Activated CD4-positive, alpha-beta T cell treated with anti-CD3 and anti-CD28 coated beads, Interleukin-2, amount 10 ng/mL, durations not matched to agents 7 days and 5 days (primary cell): Measurements from ENCODE around the gene SH2D4B. TPM values are rescaled to one million over a fixed set of nuclear protein-coding genes. Genes with fewer than 3 reads are reported as not detected.

Experiments
- CTCF ChIA-PET: fragments of 350-600 bp; sonication (Branson Sonifier 250); formaldehyde crosslinking; loops from one replicate; lab custom pipeline; 2021; ENCODE audit warnings: antibody characterized with exemption; lab: Charles Lee
- POLR2A ChIA-PET: fragments of 350-600 bp; sonication (Branson Sonifier 250); formaldehyde crosslinking; loops from one replicate; lab custom pipeline; 2021; ENCODE audit warnings: antibody characterized with exemption; lab: Charles Lee
- DNase-seq: peaks from one replicate; pipeline ENCODE4 v3.0.0-alpha.2; 2020
- H3K27ac Mint-ChIP-seq: one replicate; pipeline ENCODE4 v1.8.0; 2021; ENCODE audit warnings: mild to moderate bottlenecking, moderate library complexity, mixed read lengths
- H3K27me3 Mint-ChIP-seq: one replicate; pipeline ENCODE4 v1.8.0; 2021; ENCODE audit warnings: mixed read lengths
- H3K36me3 Mint-ChIP-seq: one replicate; pipeline ENCODE4 v1.8.0; 2021; ENCODE audit warnings: low read depth, mixed read lengths
- H3K4me1 Mint-ChIP-seq: one replicate; pipeline ENCODE4 v1.8.0; 2021; ENCODE audit warnings: mixed read lengths
- H3K4me3 Mint-ChIP-seq: one replicate; pipeline ENCODE4 v1.8.0; 2021; ENCODE audit warnings: mild to moderate bottlenecking, moderate library complexity, mixed read lengths
- H3K9me3 Mint-ChIP-seq: one replicate; pipeline ENCODE4 v1.8.0; 2021; ENCODE audit warnings: mixed read lengths
- total RNA-seq, 2 experiments: library from RNA; stranded (reverse); gene quantifications; one replicate each; pipeline ENCODE4 v1.2.3, GENCODE V29; 2021

Gene SH2D4B
- total RNA-seq, 2 experiments from 2014 or later: 0.07 to 0.10 TPM

DNA sequence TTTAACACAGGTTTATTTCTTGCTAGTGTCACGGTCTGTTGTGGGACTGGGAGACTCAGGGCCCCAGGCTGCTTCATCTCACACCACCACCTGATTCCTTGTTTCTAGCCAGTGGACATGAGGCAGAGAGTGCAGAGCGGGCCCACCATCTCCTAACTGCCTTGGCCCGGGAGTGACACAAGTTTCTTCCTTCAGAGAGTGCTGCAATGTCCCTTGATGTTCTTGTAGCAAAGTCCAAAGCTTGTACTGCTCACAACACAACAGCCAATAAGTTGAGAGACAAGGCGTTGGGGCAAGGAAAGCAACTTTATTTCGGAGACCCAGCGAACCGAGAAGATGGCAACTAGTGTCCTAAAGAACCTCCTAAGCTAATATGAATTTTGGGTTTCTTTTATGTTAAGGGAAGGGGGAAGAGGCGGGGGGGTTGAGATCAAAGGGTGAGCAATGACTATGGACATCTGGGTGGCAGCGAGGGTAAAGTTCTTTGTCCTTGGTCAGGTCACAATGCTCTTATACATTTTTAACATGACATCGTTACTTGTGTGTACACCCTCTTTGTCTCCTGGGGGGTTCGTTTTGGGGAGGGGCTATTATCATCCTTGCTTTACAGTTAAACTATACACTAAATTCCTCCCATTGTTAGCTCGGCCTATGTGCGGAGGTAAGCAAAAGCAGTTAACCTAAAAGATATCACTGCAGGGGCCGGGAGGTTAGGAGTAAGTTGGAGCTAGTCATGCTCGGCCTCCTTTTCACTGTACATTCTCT lies 31.6 kb downstream of the SH2D4B start:
- peaks cover 7% of the 10 kb centered on the region for H3K27me3 Mint-ChIP-seq
- ChIA-PET POLR2A (no interaction called here), CTCF (interaction anchor here (0.7 kb wide), 1 partner anchor 183 kb away, joined by 3 read pairs; no protein-coding TSS in a partner anchor)
- H3K4me3 Mint-ChIP-seq: no peak overlapping the region
- H3K4me1 Mint-ChIP-seq: no peaks in the 10 kb centered on the region
- H3K9me3 Mint-ChIP-seq: no peaks in the 10 kb centered on the region
- H3K36me3 Mint-ChIP-seq: no peaks in the 10 kb centered on the region
- H3K27ac Mint-ChIP-seq: no peak overlapping the region
- DNase-seq: no peak

DNA sequence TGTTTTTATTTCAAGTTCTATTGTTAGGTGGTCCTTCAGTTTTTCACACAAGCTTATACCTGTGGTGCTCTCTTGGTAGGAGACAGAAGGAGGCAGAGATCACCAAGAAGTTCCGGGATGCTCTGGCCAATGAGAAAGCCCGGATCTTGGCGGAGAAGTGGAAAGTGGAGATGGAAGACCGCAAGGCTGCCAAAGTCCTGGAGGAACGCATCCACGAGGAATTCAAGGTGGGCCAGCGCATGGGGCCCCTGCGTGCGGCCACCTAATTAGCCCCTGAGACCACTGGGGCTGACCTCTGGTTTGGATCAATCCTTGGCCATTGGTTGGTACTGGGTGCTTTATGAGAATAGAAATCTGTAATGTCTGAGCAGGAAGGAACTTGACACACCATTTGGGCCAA lies 33.6 kb downstream of the SH2D4B start:
- Mint-ChIP-seq H3K4me3 (no peak overlapping the region), H3K9me3 (no peaks in the 10 kb centered on the region), H3K36me3 (no peaks in the 10 kb centered on the region), H3K27ac (no peak overlapping the region), H3K27me3 (peaks cover 4% of the 10 kb centered on the region), H3K4me1 (no peaks in the 10 kb centered on the region)
- DNase-seq: no peak
- POLR2A ChIA-PET: no interaction called here
- CTCF ChIA-PET: no interaction called here

DNA sequence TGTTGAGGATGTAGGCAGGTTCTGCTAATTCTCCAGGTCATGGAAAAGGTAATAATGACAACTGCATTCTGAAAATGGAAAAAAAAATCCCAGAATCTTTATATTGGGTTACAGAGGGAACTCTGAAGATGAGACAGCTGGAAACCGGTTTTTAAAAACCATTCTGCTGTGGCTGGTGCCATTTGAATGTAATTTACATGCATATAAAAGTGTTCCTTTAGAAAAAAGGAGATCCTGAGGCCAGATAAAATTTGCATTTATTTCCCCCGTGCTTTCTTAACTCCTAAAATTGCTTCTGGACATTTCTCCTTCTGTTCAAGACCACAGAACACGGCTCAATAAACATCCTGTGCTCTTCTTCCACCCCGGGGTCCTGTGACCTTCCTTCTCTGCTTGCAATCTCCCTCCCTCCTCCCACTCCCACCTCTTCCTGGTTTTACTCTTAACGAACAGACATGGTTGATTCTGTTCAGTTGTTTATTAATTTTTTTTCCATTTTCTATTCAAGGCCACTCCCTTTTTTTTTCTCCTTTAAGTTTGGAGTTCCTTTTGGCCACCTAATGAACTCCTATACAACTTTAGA lies 41.6 kb downstream of the SH2D4B start:
- H3K4me3 Mint-ChIP-seq: no peak overlapping the region
- H3K9me3 Mint-ChIP-seq: no peaks in the 10 kb centered on the region
- ChIA-PET CTCF (no interaction called here), POLR2A (no interaction called here)
- no peaks in the 10 kb centered on the region for H3K4me1 Mint-ChIP-seq
- no peaks in the 10 kb centered on the region for H3K36me3 Mint-ChIP-seq
- no peak for DNase-seq
- no peak overlapping the region for H3K27ac Mint-ChIP-seq
- H3K27me3 Mint-ChIP-seq: peaks cover 20% of the 10 kb centered on the region

DNA sequence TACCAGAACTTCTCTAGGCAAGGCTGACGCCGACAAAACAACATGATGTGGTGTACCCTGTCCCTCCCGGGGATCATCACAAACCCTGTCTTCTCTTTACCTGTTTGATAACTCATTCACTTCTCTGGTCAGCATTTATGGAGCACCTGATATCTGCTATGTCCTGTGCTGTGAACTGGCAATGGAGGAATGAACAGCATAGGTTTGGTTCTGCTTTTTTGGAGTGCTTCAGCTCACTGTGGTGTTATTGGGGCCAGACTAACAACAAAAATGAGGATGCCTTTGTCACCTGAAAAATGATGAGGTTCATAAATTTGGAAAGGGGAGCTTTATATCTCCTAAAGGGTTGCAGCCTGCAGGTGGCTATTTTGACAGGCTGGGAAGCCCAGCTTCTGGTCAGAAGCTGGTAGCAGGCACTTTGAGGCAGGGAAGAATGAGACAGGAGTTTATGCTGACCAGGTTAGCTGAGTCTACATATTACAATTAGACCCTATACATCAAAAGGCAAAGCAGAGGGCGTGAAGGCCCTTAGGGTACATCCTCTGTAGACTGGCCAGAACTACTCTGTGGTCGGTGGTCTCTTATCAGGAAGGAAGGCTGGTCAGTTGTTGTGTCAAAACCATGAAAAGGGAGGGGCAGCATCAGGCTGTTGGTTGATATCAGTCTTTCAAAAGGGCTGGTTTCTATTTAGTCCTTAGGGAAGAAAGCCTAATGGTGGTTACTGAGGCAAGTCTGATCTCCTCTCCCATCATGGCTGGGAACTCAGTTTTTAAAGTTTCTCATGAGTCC lies 42.3 kb downstream of the SH2D4B start:
- Mint-ChIP-seq H3K27me3 (peaks cover 20% of the 10 kb centered on the region), H3K4me1 (no peaks in the 10 kb centered on the region), H3K9me3 (no peaks in the 10 kb centered on the region), H3K36me3 (no peaks in the 10 kb centered on the region), H3K27ac (peak overlapping the region; percentile 32), H3K4me3 (no peak overlapping the region)
- POLR2A ChIA-PET: no interaction called here
- CTCF ChIA-PET: interaction anchor here (0.7 kb wide), 1 partner anchor 189 kb away, joined by 3 read pairs; no protein-coding TSS in a partner anchor
- DNase-seq: no peak

DNA sequence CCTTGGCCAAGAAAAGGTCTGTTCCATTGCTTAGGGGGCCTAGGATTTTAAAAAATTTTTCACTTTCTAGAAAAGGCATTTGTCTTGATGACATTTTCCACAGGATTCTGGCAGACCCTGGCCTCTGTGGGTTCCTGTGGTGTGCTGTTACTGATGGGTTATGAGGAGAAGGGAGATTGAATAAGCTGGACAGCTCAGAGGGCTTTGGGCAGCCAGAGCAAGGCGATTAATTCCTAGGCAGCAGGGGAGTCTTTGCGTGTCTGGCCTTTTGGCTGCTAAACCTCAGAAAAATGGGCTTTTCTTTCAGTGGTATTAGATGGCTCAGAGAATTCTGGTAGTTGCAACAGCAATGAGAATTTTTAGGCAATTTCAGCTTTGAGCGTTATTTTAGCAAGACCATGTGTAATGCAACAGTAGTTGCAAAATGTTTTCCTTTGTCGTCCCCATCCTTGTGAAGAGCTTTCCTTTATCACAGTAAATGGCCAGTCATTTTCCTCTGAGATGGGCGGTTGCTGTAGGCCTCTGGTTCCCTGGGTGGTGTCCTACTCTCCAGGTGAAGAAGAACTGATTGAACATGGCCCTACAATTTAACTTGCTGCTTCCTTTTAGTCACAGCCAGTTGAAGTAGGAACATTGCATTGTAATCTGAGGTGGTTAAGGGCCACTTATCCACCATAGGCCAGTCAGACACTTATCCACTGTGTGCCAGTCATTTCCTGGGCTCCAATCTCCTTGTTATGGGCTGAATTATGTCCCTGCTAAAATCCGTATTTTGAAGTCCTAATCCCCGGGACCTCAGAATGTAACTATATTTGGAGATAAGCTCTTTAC lies 43.2 kb downstream of the SH2D4B start:
- H3K9me3 Mint-ChIP-seq: no peaks in the 10 kb centered on the region
- POLR2A ChIA-PET: no interaction called here

DNA sequence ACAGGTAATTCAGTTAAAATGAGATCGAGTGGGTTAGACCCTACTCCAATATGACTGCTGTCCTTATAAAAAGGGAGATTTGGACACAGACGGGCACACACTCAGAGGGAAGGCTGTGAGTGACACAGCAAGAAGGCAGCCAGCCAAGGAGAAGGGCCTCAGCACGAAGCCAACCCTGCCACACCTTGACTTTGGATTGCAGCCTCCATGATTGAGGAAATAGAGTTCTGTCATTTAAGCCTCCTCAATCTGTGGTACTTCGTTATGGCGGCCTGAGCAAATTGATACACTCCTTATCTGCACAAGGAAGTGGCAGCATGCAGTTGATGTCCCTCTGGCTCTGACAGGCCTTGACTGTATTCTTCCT lies 43.8 kb downstream of the SH2D4B start:
- CTCF ChIA-PET: no interaction called here
- Mint-ChIP-seq H3K4me1 (no peaks in the 10 kb centered on the region), H3K27me3 (peaks cover 20% of the 10 kb centered on the region), H3K9me3 (no peaks in the 10 kb centered on the region), H3K27ac (no peak overlapping the region), H3K36me3 (no peaks in the 10 kb centered on the region), H3K4me3 (no peak overlapping the region)
- POLR2A ChIA-PET: no interaction called here
- no peak for DNase-seq

More for the DNA sequence above, 43.2 kb downstream of the SH2D4B start:
- Mint-ChIP-seq H3K27ac (peak overlapping the region; percentile 32), H3K27me3 (peaks cover 20% of the 10 kb centered on the region), H3K4me1 (no peaks in the 10 kb centered on the region), H3K36me3 (no peaks in the 10 kb centered on the region), H3K4me3 (no peak overlapping the region)
- no peak for DNase-seq
- CTCF ChIA-PET: interaction anchor here (0.7 kb wide), 1 partner anchor 190 kb away, joined by 3 read pairs; no protein-coding TSS in a partner anchor

DNA sequence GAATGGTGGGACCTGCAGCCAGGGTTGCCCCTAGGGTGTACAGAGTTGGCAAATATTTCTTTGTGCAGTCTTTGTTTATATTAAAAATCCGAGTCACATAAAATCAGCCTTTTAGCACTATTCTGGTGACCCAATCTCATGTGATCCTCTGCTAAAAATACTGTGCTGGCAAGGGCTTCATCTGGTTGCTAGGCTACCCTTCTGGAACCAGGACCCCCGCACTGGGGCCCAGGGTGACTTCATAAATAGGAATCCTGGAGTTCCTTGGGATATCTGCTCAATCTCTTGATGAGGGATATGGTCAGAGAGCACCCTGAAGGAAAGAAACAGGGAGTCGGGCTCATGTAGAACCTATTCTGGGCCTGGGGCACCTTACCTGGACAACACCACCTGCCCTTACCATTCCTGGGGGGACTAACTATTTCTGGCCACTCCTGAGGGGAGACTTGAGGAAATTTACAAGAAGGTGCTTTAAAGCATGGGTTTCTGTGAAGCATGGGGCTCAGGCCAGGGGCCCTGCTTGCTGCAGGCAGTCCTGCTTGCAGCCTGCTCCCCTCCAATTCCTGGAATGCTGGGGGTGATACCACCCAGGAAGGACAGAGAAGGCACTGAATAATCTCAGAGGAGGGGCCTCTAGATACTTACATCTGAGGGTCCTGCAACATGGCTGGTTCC lies 44.7 kb downstream of the SH2D4B start:
- no peaks in the 10 kb centered on the region for H3K4me1 Mint-ChIP-seq
- no peak overlapping the region for H3K4me3 Mint-ChIP-seq
- CTCF ChIA-PET: no interaction called here
- peaks cover 20% of the 10 kb centered on the region for H3K27me3 Mint-ChIP-seq
- no peak for DNase-seq
- no peaks in the 10 kb centered on the region for H3K9me3 Mint-ChIP-seq
- POLR2A ChIA-PET: no interaction called here
- H3K27ac Mint-ChIP-seq: no peak overlapping the region
- H3K36me3 Mint-ChIP-seq: no peaks in the 10 kb centered on the region

DNA sequence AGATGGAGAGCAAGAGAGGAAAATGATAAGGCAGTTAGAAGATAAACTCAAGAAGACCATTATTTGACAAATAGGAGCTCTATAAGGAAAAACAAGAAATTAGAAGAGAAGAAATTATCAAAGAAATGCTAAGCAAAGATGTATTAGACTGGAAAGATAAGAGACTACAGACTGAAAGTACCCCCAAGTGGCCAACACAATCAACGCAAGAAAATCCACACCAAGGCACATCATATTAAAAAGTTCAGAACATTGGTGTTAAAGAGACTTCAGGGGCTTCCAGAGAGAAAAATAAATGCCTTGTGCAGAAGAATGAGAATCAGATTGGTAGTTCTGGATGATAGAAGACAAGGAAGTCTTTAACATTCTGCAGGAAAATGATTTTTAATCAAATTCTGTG lies 46.0 kb downstream of the SH2D4B start:
- POLR2A ChIA-PET: no interaction called here
- Mint-ChIP-seq H3K9me3 (no peaks in the 10 kb centered on the region), H3K4me1 (no peaks in the 10 kb centered on the region), H3K4me3 (no peak overlapping the region), H3K27me3 (peaks cover 20% of the 10 kb centered on the region), H3K27ac (no peak overlapping the region), H3K36me3 (no peaks in the 10 kb centered on the region)
- CTCF ChIA-PET: interaction anchor here (0.9 kb wide), 1 partner anchor 13 kb away, joined by 3 read pairs; no protein-coding TSS in a partner anchor
- DNase-seq: no peak

DNA sequence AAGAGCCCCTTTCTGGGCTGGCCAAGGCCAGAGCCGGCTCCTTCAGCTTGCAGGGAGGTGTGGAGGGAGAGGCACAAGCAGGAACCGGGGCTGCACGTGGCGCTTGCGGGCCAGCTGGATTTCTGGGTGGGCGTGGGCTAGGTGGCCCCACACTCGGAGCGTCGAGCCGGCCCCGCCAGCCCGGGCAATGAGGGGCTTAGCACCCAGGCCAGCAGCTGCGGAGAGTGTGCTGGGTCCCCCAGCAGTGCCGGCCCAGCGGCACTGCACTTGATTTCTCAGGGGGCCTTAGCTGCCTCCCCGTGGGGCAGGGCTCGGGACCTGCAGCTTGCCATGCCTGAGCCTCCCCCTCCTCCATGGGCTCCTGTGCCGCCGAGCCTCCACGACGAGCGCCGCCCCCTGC lies 48.1 kb downstream of the SH2D4B start:
- no peak overlapping the region for H3K4me3 Mint-ChIP-seq
- H3K36me3 Mint-ChIP-seq: no peaks in the 10 kb centered on the region
- no peak for DNase-seq
- CTCF ChIA-PET: interaction anchor here (1.3 to 1.5 kb wide), 2 partner anchors 11 to 13 kb away, joined by 3 to 4 read pairs; no protein-coding TSS in a partner anchor
- POLR2A ChIA-PET: no interaction called here
- no peaks in the 10 kb centered on the region for H3K9me3 Mint-ChIP-seq
- no peak overlapping the region for H3K27ac Mint-ChIP-seq
- H3K27me3 Mint-ChIP-seq: peaks cover 11% of the 10 kb centered on the region
- H3K4me1 Mint-ChIP-seq: no peaks in the 10 kb centered on the region

DNA sequence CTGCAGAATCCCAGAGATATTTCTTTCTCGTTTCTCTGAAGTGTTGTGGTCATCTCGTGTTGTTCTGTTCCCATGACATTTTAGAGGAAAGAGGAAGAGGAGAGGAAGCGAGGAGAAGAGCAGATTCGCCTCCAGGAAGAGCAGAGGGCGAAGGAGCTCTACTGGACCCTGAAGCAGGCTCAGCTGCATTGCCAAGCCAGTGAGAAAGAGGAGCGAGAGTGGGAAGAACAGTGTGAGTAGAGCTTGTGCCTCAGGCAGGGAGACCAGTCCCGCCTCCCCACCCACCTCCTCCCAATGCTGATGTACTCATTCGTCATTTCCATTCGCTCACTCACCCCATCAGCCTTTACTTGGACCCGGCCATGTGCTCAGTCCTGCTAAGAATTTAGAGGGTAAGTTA lies 50.8 kb downstream of the SH2D4B start:
- no peak for DNase-seq
- Mint-ChIP-seq H3K27me3 (peaks cover 8% of the 10 kb centered on the region), H3K36me3 (no peaks in the 10 kb centered on the region), H3K4me1 (no peaks in the 10 kb centered on the region), H3K27ac (no peak overlapping the region), H3K9me3 (no peaks in the 10 kb centered on the region), H3K4me3 (no peak overlapping the region)
- POLR2A ChIA-PET: no interaction called here
- CTCF ChIA-PET: no interaction called here

DNA sequence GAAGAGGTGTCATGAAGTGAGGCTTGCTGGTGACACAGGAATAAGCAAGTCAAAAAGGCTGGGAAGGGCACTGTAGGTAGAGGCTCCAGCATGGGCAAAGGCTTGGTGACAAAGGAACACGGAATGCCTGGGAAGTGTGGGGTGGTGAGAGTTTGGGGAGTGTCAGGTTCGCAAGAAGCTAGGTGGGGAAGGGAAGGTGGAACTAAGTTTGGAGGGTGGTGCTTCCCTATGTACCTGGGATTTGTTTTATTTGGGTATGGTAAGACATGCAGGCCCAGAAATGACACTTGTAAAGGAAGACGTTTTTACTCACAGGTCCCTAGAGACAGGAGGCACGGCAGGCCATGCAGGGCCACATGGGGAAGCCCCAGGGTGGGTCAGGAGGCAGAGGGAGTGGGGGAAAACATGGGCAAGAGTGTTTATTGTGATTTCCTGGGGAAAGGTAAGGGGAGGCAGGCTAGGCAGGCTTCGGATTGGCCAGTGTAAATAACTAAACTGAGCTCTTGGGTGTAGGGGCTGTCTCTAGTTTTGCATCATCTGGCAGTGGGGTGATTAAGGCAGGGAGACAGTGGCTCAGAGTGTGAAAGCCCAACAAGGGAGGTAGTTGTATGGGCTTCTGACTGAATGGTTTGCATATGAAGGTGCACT lies 52.1 kb downstream of the SH2D4B start:
- Mint-ChIP-seq H3K27ac (no peak overlapping the region), H3K36me3 (no peaks in the 10 kb centered on the region), H3K4me3 (no peak overlapping the region), H3K4me1 (no peaks in the 10 kb centered on the region), H3K27me3 (peaks cover 3% of the 10 kb centered on the region), H3K9me3 (no peaks in the 10 kb centered on the region)
- ChIA-PET POLR2A (no interaction called here), CTCF (no interaction called here)
- DNase-seq: no peak
